Measurements from ENCODE around the gene TSKU. TPM values are rescaled to one million over a fixed set of nuclear protein-coding genes. Genes with fewer than 3 reads are reported as not detected.

The TSKU gene
- polyA plus RNA-seq, 12 donors: 13.8 to 29.6 (median 18.7) TPM; not detected in 1

DNA sequence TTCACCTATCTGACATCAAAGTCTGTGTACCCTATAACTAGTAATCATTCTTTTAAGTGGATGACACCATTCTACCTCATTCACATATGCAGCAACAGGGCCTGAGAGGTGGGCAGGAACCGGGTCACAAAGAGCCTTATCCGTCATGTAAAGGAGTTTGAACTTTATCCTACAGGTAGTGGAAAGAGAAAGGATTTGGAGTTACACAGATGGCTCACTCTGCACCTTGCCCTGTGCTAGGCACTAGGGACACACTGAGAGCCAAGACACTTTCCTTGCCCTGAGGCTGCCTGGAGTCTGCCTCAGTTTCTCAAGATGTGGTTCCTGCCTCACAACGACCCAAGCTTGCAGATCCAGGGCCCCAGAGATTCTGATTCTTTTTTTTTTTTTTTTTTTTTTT lies 63.3 kb downstream of the TSKU start:
- DNase-seq: no peak

Other genes starting within 250 kb of the TSKU start
- 10 to 100 TPM in 11 of 12 donors, not detected in 1; 21.3 to 37.5 (median 27.3) TPM for gene LRRC32, start 112.6 kb upstream of the TSKU start, polyA plus RNA-seq (ENCODE audit: insufficient read length in 12 of 12)
- 10 to 100 TPM in 3 of 12 donors, 1 to 10 TPM in 8, not detected in 1; 5.6 to 16.2 (median 8.4) TPM for gene ACER3, start 77.6 kb downstream of the TSKU start, polyA plus RNA-seq (ENCODE audit: insufficient read length in 12 of 12)

Data from muscle of arm (tissue), 12 donors.